GM06990 (cell line): ENCODE results near the gene PSMD14.

ENCODE experiments used
- DNase-seq: peaks from one replicate; pipeline ENCODE4 v3.0.0-alpha.2; 2011; ENCODE audit not compliant: insufficient read length; ENCODE audit errors: extremely low read depth
- H3K27me3 ChIP-seq: replicated peaks from 2 replicates; pipeline ENCODE4 v1.6.0; 2011; ENCODE audit warnings: low read length; ENCODE audit not compliant: control insufficient read depth, insufficient read depth
- H3K36me3 ChIP-seq: 2 replicates; pipeline ENCODE4 v1.5.1; 2011; ENCODE audit warnings: low read length; ENCODE audit not compliant: control insufficient read depth, insufficient read depth
- H3K4me3 ChIP-seq: replicated peaks from 2 replicates; pipeline ENCODE4 v1.5.1; 2011; ENCODE audit warnings: low read depth, mild to moderate bottlenecking, control low read depth, low read length
- TF ChIP-seq, protein P1 (sequence below): IDR thresholded peaks from 2 replicates; pipeline ENCODE4 v1.5.1; 2011; ENCODE audit warnings: low read length, control low read depth, mild to moderate bottlenecking, inconsistent platforms; ENCODE audit not compliant: insufficient read depth, poor library complexity, severe bottlenecking

PSMD14 gene

DNA sequence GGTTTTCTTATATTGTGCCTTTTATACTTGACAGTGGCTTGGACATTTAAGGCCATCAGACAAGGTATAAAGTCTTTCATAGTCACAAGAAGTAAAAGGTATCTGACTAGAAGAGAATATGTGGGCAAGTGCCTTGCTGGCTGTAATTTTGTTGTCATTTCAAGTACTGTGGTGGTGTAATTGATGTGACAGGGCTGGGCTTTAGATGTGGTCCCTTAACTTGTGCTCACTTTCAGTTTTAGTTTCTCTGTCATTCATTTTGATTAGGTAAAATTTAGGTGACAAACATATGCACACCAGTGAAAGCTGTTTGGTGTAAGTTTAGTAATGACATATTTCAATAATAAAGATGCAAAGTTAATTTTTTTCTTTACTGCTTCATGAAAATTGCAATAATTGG, 76.6 kb downstream of the PSMD14 start:
- Histone ChIP-seq H3K4me3 (no peak overlapping the region), H3K36me3 (no peaks in the 10 kb centered on the region), H3K27me3 (no peaks in the 10 kb centered on the region)
- TF ChIP-seq, protein P1, sequence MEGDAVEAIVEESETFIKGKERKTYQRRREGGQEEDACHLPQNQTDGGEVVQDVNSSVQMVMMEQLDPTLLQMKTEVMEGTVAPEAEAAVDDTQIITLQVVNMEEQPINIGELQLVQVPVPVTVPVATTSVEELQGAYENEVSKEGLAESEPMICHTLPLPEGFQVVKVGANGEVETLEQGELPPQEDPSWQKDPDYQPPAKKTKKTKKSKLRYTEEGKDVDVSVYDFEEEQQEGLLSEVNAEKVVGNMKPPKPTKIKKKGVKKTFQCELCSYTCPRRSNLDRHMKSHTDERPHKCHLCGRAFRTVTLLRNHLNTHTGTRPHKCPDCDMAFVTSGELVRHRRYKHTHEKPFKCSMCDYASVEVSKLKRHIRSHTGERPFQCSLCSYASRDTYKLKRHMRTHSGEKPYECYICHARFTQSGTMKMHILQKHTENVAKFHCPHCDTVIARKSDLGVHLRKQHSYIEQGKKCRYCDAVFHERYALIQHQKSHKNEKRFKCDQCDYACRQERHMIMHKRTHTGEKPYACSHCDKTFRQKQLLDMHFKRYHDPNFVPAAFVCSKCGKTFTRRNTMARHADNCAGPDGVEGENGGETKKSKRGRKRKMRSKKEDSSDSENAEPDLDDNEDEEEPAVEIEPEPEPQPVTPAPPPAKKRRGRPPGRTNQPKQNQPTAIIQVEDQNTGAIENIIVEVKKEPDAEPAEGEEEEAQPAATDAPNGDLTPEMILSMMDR = no peak
- DNase-seq = peak; percentile 32

DNA sequence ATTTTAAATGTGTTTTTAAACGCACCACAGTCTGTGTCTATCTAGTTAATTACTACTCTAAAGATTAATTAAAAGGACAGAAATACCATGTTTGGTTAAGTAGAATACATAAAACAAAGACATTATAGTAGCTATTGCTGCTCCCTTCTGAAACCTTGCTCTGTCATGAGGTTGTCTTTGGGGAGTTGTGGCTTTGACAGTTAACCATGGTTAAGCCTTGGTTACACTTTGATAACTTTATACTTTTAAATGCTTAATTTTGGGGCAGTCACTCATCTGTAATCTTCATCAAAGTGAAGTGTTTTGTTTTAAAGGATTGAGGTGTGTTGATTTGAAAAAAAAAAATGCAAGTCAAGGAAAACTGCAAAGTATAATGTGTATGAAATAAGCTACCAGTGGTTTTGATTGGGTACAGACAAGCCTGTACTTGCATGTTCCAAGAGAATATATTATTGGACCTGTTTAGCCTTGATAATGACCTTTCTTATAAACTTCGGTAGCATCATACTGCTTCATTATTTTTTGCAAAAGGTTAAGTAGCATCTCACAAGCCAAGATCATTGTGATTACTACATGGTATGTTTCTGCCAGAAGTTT, 78.1 kb downstream of the PSMD14 start:
- TF ChIP-seq, protein P1 = no peak
- H3K36me3 ChIP-seq = no peaks in the 10 kb centered on the region
- no peaks in the 10 kb centered on the region for H3K27me3 ChIP-seq
- no peak for DNase-seq
- no peak overlapping the region for H3K4me3 ChIP-seq

DNA sequence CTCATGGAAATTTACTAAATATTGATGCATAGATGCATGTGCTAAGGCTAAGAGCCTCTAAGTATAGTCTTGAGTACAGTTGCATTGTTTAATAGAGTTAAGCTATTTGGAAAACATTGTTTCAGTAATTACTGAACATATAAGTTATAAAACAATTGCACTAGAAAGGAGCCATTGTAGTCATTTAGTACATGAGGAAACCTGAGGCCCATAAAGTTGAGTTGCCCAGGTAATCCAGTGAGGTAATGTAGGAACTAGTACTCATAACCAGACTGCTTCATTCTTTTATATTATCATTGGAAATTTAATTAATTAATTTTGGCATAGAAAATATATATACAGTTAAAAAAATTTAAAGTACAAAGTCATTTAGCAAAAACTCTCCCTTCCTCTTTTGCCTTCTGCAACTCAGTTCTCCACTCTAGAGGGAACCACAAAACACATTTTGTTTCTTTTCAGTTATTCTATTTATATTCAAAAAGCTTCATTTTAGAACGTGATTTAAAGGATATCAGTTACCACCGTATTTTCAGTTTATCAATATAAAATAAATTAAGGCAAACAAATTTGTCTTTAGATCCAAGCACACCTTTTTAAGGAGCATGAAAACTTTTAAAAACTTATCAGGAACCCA, 80.0 kb downstream of the PSMD14 start:
- H3K4me3 ChIP-seq = no peak overlapping the region
- TF ChIP-seq, protein P1 = no peak
- no peaks in the 10 kb centered on the region for H3K36me3 ChIP-seq
- H3K27me3 ChIP-seq = no peaks in the 10 kb centered on the region
- no peak for DNase-seq

DNA sequence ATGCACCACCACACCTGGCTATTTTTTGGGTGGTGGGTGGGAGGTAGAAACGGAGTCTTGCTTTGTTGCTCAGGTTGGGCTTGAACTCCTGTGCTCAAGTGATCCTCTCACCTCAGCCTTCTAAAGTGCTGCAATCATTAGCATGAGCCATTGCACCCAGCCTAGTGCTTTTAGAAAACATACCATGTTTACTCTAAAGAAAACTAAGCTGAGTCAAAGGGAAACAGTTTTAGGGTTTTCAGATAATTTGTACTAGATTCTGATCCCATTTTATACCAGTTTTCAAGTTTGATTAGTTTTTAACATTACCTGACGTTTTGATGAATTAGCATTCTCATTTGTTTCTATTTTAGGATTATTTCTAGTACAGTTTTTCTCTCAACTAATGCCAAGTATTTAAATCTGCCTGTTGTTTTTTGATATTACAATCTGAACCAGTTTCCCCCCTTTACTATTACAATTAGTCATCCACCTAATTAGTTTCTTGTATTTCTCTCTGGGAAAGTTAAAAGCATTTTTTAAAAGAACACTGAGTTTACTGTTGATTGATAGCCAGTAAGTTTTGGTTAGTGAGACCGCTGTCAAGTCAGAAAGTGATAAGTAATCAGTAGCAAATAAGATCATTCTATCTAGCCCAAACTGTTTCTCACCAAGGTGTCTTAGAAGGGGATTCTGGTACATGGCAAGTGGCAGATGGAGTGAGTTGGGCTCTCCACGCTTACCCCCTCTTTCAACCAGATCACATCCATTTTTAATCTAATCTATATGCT, 83.7 kb downstream of the PSMD14 start:
- TF ChIP-seq, protein P1 = no peak
- peak; percentile 38 for DNase-seq
- Histone ChIP-seq H3K36me3 (peaks cover 5% of the 10 kb centered on the region), H3K4me3 (no peak overlapping the region), H3K27me3 (no peaks in the 10 kb centered on the region)

DNA sequence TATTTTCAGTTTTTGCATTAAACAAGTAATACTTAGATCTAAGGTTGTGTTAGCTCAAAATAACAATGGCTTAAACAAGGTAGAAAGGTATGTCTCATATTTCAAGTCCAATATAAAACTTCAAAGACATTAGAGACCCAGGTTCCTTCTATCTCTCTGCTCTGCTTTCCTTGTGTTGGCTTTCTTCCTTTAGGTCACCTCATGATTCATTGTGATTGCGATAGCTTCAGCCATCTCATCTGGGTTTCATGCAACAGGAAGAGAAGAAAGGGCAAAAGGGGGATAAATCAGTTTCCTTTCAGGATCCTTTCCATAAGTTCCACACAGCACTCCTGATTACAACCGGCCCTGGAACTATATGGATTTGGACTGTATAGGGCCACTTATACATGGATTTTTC, 91.9 kb downstream of the PSMD14 start:
- no peak for DNase-seq
- Histone ChIP-seq H3K36me3 (peaks cover 9% of the 10 kb centered on the region), H3K4me3 (no peak overlapping the region), H3K27me3 (no peaks in the 10 kb centered on the region)
- TF ChIP-seq, protein P1 = no peak
